WTC11 (cell line): ENCODE data around the gene ADCY10.
"Not testable (repeated sequence)": the region's sequence is repeated elsewhere in the genome, so short reads cannot be mapped to it uniquely, and the experiment has no call there.

Experiments
- CTCF ChIP-seq: fragments of 200-600 bp; IDR thresholded peaks from 2 replicates; pipeline ENCODE4 v1.8.0; 2022; ENCODE audit warnings: antibody characterized with exemption
- KAT7 ChIP-seq: sonication (generic); formaldehyde crosslinking; IDR thresholded peaks from 2 replicates; pipeline ENCODE4 v1.8.1; 2023; ENCODE audit warnings: missing genetic modification reagents, mild to moderate bottlenecking, borderline replicate concordance
- SP1 ChIP-seq: sonication (generic); formaldehyde crosslinking; conservative IDR thresholded peaks from 2 replicates; pipeline ENCODE4 v1.8.1; 2022; ENCODE audit warnings: missing genetic modification reagents
- ZNF263 ChIP-seq: sonication (generic); formaldehyde crosslinking; IDR thresholded peaks from 2 replicates; pipeline ENCODE4 v1.8.1; 2022; ENCODE audit warnings: low read depth, mild to moderate bottlenecking, moderate library complexity, missing genetic modification reagents

GRCh38 chr1:167869157-167870001 is 44.6 kb downstream of the ADCY10 start:
- not testable (repeated sequence) for TF ChIP-seq CTCF; SP1 (CRISPR knock-in tag); KAT7 (CRISPR knock-in tag); ZNF263 (CRISPR knock-in tag)
